SH-SY5Y (cell line): ENCODE data around the gene RASSF7.

Experiments
- GATA2 ChIP-seq: IDR thresholded peaks from 2 replicates; pipeline ENCODE4 v1.6.1; 2011; ENCODE audit warnings: mild to moderate bottlenecking, low read depth, low read length
- GATA3 ChIP-seq: IDR thresholded peaks from 2 replicates; pipeline ENCODE4 v1.6.1; 2011; ENCODE audit warnings: low read depth, mild to moderate bottlenecking, low read length, moderate library complexity

The RASSF7 gene

GRCh38 chr11:563066-563811 is 2.5 kb downstream of the RASSF7 start:
- TF ChIP-seq GATA3 (no peak), GATA2 (no peak)

GRCh38 chr11:563812-564578 is 3.2 kb downstream of the RASSF7 start:
- no peak for TF ChIP-seq GATA2
- TF ChIP-seq GATA3: no peak

GRCh38 chr11:565921-566509 is 5.2 kb downstream of the RASSF7 start:
- TF ChIP-seq GATA2: no peak
- no peak for TF ChIP-seq GATA3

- TF ChIP-seq GATA3 (no peak), GATA2 (no peak)
Observed at GRCh38 chr11:567011-567628, 6.3 kb downstream of the RASSF7 start.

GRCh38 chr11:567629-568292 is 7.0 kb downstream of the RASSF7 start:
- no peak for TF ChIP-seq GATA2
- no peak for TF ChIP-seq GATA3

GRCh38 chr11:568306-569157 is 7.8 kb downstream of the RASSF7 start:
- no peak for TF ChIP-seq GATA3
- no peak for TF ChIP-seq GATA2

- no peak for TF ChIP-seq GATA3
- TF ChIP-seq GATA2: no peak
Observed at GRCh38 chr11:569158-569885, 8.6 kb downstream of the RASSF7 start.

GRCh38 chr11:571802-572185 is 11.0 kb downstream of the RASSF7 start:
- TF ChIP-seq GATA2: no peak
- TF ChIP-seq GATA3: no peak

- TF ChIP-seq GATA2 (no peak), GATA3 (no peak)
Observed at GRCh38 chr11:573146-573759, 12.5 kb downstream of the RASSF7 start.

- TF ChIP-seq GATA2 (no peak), GATA3 (no peak)
Observed at GRCh38 chr11:574632-575312, 14.0 kb downstream of the RASSF7 start.

- TF ChIP-seq GATA3: no peak
- no peak for TF ChIP-seq GATA2
Observed at GRCh38 chr11:575313-575995, 14.7 kb downstream of the RASSF7 start.
